GM18858 (cell line): ENCODE results near the gene HVCN1.
"Not testable (repeated sequence)": the region's sequence is repeated elsewhere in the genome, so short reads cannot be mapped to it uniquely, and the experiment has no call there.

Source experiments
- ATAC-seq: cut with Tn5 transposase; IDR thresholded peaks from one replicate; pipeline ENCODE4 v1.9.1; 2021; ENCODE audit not compliant: unreplicated experiment

HVCN1 gene

DNA sequence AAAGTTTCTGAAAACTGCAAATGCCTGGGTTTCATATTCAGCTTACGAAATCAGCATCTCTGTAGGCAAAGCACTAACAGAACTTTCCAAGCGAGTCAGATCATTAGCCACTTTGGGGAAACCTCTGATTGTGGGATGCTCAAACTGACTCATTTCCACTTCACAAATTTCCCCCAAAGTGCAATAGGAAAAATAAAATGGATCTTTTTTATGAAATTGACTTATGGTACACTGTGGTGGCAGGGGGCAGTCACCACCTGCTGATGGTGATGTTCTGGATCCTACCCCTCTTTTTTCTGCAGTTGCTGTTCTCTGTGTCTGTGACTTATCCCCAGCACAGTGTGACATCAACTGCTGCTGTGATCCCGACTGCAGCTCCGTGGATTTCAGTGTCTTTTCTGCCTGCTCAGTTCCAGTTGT, 69.4 kb downstream of the HVCN1 start:
- ATAC-seq: peak; percentile 62

- ATAC-seq: no peak
These were observed 72.3 kb downstream of the HVCN1 start for GRCh38 chr12:110616471-110617115.

DNA sequence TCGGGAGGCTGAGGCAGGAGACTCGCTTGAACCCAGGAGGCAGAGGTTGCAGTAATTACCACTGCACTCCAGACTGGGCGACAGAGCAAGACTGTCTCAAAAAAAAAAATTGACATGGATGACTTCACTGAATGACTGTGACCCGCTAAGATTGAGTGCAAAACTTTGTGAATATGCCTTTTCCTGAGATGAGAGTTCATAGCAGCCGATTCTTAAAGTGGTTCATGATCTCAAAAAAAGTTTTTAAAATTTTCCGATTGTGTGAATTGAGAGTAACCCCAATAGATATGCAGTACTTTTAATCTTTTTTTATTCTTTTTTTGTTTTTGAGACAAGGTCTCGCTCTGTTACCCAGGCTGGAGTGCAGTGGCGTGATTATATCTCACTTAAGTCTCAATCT, 73.7 kb downstream of the HVCN1 start:
- ATAC-seq: no peak

DNA sequence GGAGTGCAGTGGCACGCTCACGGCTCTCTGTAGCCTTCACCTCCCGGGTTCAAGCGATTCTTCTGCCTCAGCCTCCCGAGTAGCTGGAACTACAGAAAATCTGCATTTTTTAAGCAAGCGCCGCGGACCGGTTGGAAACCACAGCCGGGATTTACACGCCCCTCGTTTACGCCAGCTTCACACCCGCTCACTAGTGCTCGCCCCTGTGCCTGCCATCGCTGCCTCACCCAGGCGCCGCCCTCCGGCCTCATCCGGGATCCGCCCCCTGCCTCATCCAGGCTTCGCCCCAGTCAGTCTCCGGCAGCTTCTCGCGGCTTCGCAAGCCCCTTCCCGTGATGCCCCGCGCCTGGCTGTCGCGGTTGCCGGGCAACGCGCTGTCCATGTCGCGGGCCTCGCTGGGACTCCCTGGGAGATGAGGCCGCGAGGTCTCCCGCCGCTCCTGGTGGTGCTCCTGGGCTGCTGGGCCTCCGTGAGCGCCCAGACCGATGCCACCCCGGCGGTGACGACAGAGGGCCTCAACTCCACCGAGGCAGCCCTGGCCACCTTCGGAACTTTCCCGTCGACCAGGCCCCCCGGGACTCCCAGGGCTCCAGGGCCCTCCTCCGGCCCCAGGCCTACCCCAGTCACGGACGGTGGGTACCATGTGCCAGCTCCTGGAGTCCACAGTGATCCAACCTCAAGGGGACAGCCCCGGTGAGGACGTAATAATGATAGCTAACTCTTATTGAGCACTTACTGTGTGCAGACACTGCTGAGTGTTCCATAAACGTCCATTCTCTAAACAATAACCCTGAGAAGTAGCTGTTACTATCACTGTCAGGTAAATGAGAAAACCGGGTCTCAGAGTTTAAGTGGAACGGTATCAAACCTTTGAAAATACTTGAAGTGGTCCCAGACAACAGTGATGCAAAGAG, 74.9 kb downstream of the HVCN1 start, which contains the start of gene TCTN1:
Gene TCTN1, plus strand, starts transcription at position 359 of the 914 bp plus-strand sequence. Its CDS starts 54 bp downstream, at position 413.
- peak; percentile 88 for ATAC-seq

- no peak for ATAC-seq
These were observed 75.7 kb downstream of the HVCN1 start for GRCh38 chr12:110613071-110613770.

- ATAC-seq: no peak
These were observed 82.7 kb downstream of the HVCN1 start for GRCh38 chr12:110606253-110606611.

- ATAC-seq: not testable (repeated sequence)
These were observed 86.7 kb downstream of the HVCN1 start for GRCh38 chr12:110602085-110602814.

DNA sequence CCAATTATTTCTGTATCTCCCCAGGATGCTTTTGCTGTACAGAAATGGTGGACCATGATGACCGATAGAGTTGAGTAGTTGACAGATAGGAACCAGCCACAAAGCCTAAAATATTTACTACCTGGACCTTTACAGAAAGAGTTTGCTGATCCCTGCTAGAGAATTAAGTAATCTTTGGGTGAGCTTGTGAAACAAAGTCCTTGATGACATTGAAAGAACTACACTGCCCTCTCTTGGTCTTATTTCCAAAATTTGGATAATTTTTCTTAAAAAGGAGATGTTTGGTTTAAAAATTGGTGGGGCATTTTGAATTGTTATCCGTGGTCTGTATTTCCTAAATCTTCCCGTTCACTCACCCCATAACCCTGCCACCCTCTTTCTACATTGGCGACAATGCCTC, 88.7 kb downstream of the HVCN1 start:
- ATAC-seq: no peak

GRCh38 chr12:110599334-110599733, 89.6 kb downstream of the HVCN1 start:
- ATAC-seq: no peak
